Pancreas (tissue), 10 donors: ENCODE data around the gene WRNIP1. TPM values are rescaled to one million over a fixed set of nuclear protein-coding genes. Genes with fewer than 3 reads are reported as not detected.
A peak's percentile ranks its signal among the peaks of the same experiment; 100 is the strongest.
"Not testable (repeated sequence)": the region's sequence is repeated elsewhere in the genome, so short reads cannot be mapped to it uniquely, and the experiment has no call there.

ENCODE experiments used
- ATAC-seq, 4 donors: fragments of 200-7000 bp; cut with Tn5 transposase; one replicate each; pipeline versions ENCODE4 v1.8.0 to v1.9.1; 2020; ENCODE audit warnings: mild to moderate bottlenecking in 4 of 4, moderate library complexity in 4 of 4
- DNase-seq, 6 donors: peaks; one replicate each; pipeline ENCODE4 v3.0.0-alpha.2; 2020
- FAIRE-seq: peaks from 2 replicates; lab custom pipeline; 2012; peaks lifted over from hg19 to GRCh38; lab: Jason Lieb, UNC
- H3K27ac ChIP-seq, 4 donors: fragments of 200-600 bp; sonication (generic); 1 replicate in 3 of 4; 2 replicates in 1 of 4; pipeline versions ENCODE4 v1.5.0 to v1.8.0; 2020
- H3K27me3 ChIP-seq, 4 donors: fragments of 200-600 bp; one replicate each; pipeline ENCODE4 v1.8.0; 2021
- H3K36me3 ChIP-seq, 3 donors: fragments of 200-600 bp; sonication (generic) in 1 of 3; one replicate each; pipeline versions ENCODE4 v1.5.0 to v1.8.0; 2020 to 2021
- H3K4me1 ChIP-seq, 3 donors: fragments of 200-600 bp; one replicate each; pipeline ENCODE4 v1.8.0; 2021
- H3K4me3 ChIP-seq, 4 donors: fragments of 200-600 bp; sonication (generic) in 2 of 4; one replicate each; pipeline versions ENCODE4 v1.5.0 to v1.8.0; 2020 to 2021
- H3K9me3 ChIP-seq, 4 donors: fragments of 200-600 bp; one replicate each; pipeline ENCODE4 v1.8.0; 2021
- WGBS, 2 donors: extraction: QIAGEN DNeasy Blood & Tissue Kit; methylation state at CpG; one replicate each; pipeline ENCODE4 v1.1.7; 2013; 5-methylcytosine and 5-hydroxymethylcytosine counted together
- intact Hi-C, 3 donors: fragments of 100-400 bp; cut with DNase I; formaldehyde crosslinking; loops; one replicate each; pipeline versions ENCODE4 v1.11.1 to v1.14.2; 2022
- polyA plus RNA-seq, 2 donors: library from polyadenylated mRNA; stranded (reverse); fragments of 200-250 nt; gene quantifications; one replicate each; pipeline ENCODE4 v1.2.3, GENCODE V29; 2013
- total RNA-seq, 6 donors: library from RNA; stranded (reverse); fragmentation: NEBNext Ultra II Directional in 4 of 6; extraction: Animal tissue kit (Norgen Biotek cat#: 25700) in 4 of 6; gene quantifications; one replicate each; pipeline versions ENCODE4 v1.2.1 to v1.2.4, GENCODE V29; 2021 to 2023
- TF ChIP-seq, protein P1 (sequence below), 4 donors: fragments of 200-600 bp; sonication (generic) in 3 of 4; IDR thresholded peaks; one replicate each; pipeline versions ENCODE4 v1.5.0 to v1.8.0; 2021; ENCODE audit warnings: antibody characterized with exemption in 4 of 4
- donor health status: healthy with polysubstance abuse.
- donor health status: DM: no; HTN: no; CAD: no; lungs with moderate emphysema.
- donor health status: DM: no; HTN: no; CAD: no.
- donor health status: control.
- donor health status: control.
- donor health status: Bipolar disorder and iron deficiency.
- donor health status: DM: yes; HTN: yes; CAD: no.
- donor health status: DM: no; HTN: no; CAD: no.
- donor health status: DM: no; HTN: no; CAD: no.
- donor health status: DM: yes; HTN: yes; CAD: no.

Gene WRNIP1
- total and polyA plus RNA-seq, 8 donors, result 19.2 to 45.7 (median 23.8) TPM

DNA sequence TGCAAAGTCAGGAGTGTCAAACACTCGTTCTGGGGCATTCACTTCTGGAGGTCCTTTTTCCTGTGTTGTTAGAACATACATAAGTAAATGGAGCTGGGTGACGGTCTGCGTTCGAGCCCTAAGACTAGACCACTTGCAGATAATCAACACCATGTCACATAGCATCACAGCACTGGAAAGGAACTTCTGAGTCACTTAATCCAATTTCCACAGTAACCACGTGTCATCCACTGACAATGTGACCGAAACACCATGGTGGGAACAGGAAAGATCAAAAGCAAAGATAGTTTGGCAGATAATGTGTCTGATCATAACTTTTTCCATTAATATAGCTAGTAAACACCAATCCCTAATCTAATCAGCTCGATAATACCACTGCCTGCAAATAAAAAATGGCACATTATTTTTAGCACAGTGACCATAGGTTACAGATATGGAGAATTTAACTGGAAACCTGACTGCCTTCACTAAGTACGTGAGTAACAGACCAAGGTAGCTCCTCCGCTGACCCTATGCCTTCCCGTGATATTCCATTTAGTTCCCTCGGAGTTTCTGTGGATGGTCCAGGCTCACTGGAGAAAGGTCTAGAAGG is 34.8 kb downstream of the WRNIP1 start:
- H3K4me3 ChIP-seq, result no peak overlapping the region
- no peak for FAIRE-seq
- no peaks in the 10 kb centered on the region for H3K36me3 ChIP-seq
- WGBS, 2 donors, result 37 to 39% methylated on average over 11 of the region's 11 CpGs
- ATAC-seq, result peak in 3 of 4 donors; percentile 19 to 51 (median 38)
- TF ChIP-seq, protein P1, sequence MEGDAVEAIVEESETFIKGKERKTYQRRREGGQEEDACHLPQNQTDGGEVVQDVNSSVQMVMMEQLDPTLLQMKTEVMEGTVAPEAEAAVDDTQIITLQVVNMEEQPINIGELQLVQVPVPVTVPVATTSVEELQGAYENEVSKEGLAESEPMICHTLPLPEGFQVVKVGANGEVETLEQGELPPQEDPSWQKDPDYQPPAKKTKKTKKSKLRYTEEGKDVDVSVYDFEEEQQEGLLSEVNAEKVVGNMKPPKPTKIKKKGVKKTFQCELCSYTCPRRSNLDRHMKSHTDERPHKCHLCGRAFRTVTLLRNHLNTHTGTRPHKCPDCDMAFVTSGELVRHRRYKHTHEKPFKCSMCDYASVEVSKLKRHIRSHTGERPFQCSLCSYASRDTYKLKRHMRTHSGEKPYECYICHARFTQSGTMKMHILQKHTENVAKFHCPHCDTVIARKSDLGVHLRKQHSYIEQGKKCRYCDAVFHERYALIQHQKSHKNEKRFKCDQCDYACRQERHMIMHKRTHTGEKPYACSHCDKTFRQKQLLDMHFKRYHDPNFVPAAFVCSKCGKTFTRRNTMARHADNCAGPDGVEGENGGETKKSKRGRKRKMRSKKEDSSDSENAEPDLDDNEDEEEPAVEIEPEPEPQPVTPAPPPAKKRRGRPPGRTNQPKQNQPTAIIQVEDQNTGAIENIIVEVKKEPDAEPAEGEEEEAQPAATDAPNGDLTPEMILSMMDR (IDR thresholded peaks at IDR 0.05), result no peak
- peaks cover 17 to 39% (median 23%) of the 10 kb centered on the region in 3 donors for H3K4me1 ChIP-seq
- peak overlapping the region in 3 of 4 donors; percentile 24 to 91 (median 81) for H3K27ac ChIP-seq
- no peaks in the 10 kb centered on the region for H3K27me3 ChIP-seq
- DNase-seq, result no peak
- H3K9me3 ChIP-seq, result no peaks in the 10 kb centered on the region
- intact Hi-C loops, result no loop called here

DNA sequence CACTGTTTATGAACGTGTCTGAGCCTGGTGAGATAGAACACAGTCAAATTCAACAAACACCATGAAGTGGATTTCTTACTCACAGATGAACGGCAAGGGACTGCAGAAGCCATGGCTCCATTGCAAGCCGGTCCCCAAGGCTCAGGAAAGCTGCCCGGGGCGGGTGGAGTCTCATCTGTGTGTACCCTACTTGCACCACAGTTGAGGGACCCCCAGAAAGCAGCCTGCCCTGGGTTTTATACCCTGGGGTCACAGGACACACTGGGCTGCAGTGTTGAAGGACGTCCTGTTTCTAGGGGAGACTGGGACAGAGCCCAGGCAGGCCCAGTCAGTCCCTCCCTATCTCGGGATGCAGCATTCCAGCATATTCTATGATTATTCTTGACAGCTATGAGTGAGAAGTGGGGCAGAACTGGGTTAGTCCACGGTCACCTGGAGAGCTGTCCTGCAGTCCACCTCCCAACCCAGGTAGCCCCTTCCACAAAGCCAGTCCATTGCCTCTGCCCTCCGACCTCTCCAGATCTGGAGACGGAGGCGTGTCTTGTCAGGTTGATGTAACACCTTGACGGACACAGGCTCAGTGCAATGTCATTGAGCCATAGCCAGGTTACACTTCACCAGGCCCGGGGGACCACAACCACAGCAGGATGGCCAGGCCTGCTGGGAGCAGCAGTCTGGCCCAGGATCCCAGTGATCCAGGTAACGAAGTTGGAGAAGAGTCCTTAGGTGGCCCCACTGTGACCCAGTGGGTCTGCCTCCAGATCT is 35.5 kb downstream of the WRNIP1 start:
- FAIRE-seq, result no peak
- WGBS, 2 donors, result 75 to 78% methylated on average over 14 of the region's 14 CpGs
- TF ChIP-seq, protein P1 (IDR thresholded peaks at IDR 0.05), result no peak

DNA sequence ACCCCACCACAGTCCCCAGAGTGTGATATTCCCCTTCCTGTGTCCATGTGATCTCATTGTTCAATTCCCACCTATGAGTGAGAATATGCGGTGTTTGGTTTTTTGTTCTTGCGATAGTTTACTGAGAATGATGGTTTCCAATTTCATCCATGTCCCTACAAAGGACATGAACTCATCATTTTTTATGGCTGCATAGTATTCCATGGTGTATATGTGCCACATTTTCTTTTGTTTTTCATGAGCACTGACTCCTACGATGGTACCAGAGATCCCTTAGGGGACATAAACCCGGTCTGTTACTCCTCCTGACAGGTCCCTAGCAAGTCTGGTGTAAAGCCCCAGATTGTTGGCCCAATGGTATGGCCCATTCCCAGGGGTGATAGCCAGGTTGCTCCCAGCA is 36.5 kb downstream of the WRNIP1 start:
- H3K4me3 ChIP-seq, FAIRE-seq, H3K27me3 ChIP-seq, DNase-seq, intact Hi-C loops, ATAC-seq, H3K36me3 ChIP-seq, H3K27ac ChIP-seq, H3K9me3 ChIP-seq: not testable (repeated sequence)
- H3K4me1 ChIP-seq, result peaks cover 27 to 50% (median 31%) of the 10 kb centered on the region in 3 donors
- 96 to 100% methylated on average over 2 of the region's 4 CpGs for WGBS, 2 donors

More for the DNA sequence above, 35.5 kb downstream of the WRNIP1 start:
- Histone ChIP-seq H3K27ac (peak overlapping the region in 3 of 4 donors; percentile 24 to 91 (median 81)), H3K36me3 (no peaks in the 10 kb centered on the region), H3K4me3 (no peak overlapping the region), H3K27me3 (no peaks in the 10 kb centered on the region), H3K4me1 (peaks cover 22 to 43% (median 23%) of the 10 kb centered on the region in 3 donors), H3K9me3 (no peaks in the 10 kb centered on the region)
- ATAC-seq (no peak), DNase-seq (no peak)
- intact Hi-C loops, result no loop called here

DNA sequence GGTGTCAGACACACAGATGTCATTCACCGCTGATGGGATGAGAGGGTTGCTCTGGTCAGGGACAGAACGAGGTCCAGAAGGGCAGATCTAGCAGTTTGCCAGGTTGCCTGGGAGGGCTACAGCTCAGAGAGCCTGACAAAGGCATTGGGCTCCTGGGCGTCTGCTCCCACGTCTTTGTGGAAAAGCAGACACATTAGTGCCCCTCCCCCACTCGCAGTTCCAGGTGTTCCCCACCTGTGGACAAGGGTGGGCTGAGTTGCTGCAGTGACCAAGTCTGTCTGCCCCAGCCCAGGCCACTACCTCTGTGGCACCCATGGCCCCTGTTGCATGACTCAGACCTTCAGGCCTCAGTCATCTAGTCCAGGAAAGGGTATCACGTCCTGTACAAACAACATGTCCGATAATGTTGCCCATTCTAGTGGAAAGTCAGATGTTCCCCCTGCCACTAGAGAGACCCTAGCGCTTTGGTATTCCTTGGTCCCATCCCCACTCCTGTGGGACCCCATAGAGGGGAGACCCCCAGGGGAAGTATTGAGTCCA is 37.4 kb downstream of the WRNIP1 start:
- Histone ChIP-seq H3K27ac (no peak overlapping the region), H3K9me3 (no peaks in the 10 kb centered on the region), H3K27me3 (no peaks in the 10 kb centered on the region), H3K4me1 (peaks cover 28 to 51% (median 32%) of the 10 kb centered on the region in 3 donors), H3K4me3 (no peak overlapping the region), H3K36me3 (no peaks in the 10 kb centered on the region)
- intact Hi-C loops, result no loop called here
- TF ChIP-seq, protein P1 (IDR thresholded peaks at IDR 0.05), result no peak
- ATAC-seq, result no peak
- 86 to 93% methylated on average over 8 of the region's 8 CpGs for WGBS, 2 donors
- no peak for FAIRE-seq
- peak in 1 of 6 donors; percentile 43 for DNase-seq

DNA sequence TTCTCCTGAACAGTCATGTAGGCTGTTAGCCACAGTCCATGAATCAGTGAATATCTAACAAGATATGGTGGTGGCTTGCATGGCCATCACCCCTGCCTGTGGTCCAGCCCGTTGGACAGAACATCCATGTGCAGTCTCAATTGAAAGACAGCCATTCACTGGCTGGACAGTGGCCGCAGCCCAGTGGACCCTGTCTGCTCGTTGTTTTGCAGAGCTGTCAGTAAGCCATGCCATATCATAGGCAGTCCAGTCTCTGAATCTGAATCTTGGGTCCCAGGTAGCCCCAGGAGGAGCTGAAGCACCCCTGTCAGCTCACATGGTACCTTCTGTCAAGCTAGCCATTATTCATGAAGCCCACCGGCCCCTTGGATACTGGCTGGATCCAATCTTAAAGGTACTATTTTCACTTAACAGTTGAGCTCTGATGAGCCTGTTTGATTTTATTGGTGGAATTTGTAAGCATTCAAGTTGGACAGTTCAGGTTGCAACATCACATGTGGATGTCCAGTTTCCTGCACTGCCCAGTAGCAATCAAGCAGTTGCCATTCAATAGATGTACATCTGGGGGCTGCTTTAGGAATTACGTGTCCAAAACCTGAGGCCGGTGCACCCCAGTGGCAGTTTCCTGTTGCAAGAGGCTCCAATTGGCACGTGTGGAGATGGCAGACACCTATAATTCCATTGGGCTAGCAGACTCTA is 38.7 kb downstream of the WRNIP1 start:
- TF ChIP-seq, protein P1 (IDR thresholded peaks at IDR 0.05), result no peak
- H3K36me3 ChIP-seq, result no peaks in the 10 kb centered on the region
- DNase-seq, result no peak
- peak overlapping the region in 2 of 4 donors; percentile 48 to 57 for H3K27ac ChIP-seq
- H3K4me1 ChIP-seq, result peaks cover 35 to 52% (median 37%) of the 10 kb centered on the region in 3 donors
- no peak for FAIRE-seq
- no peaks in the 10 kb centered on the region for H3K9me3 ChIP-seq
- intact Hi-C loops, result no loop called here
- 84 to 85% methylated on average over 7 of the region's 7 CpGs for WGBS, 2 donors
- H3K27me3 ChIP-seq, result no peaks in the 10 kb centered on the region
- H3K4me3 ChIP-seq, result no peak overlapping the region
- ATAC-seq, result no peak
